GM12875 (cell line): ENCODE measurements around the gene GTF2F1.

Experiments
- H3K4me3 ChIP-seq: one replicate; pipeline ENCODE4 v1.5.1; 2011; ENCODE audit warnings: low read depth, low read length, control low read depth
- CTCF ChIP-seq: IDR thresholded peaks from 2 replicates; pipeline ENCODE4 v1.5.1; 2011; ENCODE audit warnings: low read depth, mild to moderate bottlenecking, control low read depth, inconsistent platforms, low read length, moderate library complexity, borderline replicate concordance; ENCODE audit not compliant: insufficient read depth

The GTF2F1 gene

GRCh38 chr19:6393074-6393982, at the start of gene GTF2F1:
Gene GTF2F1, minus strand, starts transcription at chr19:6393164. Its CDS starts 169 bp downstream, at chr19:6392995.
- H3K4me3 ChIP-seq, result peak within 1 kb of the TSS; percentile 89
- peak; percentile 31; the same call in 1 of the 2 replicates for TF ChIP-seq CTCF

- no peak overlapping the region for H3K4me3 ChIP-seq
- TF ChIP-seq CTCF, result no peak
These were observed 49.2 kb upstream of the GTF2F1 start for GRCh38 chr19:6442087-6442688.

- TF ChIP-seq CTCF, result no peak
- no peak overlapping the region for H3K4me3 ChIP-seq
These were observed 47.9 kb upstream of the GTF2F1 start for GRCh38 chr19:6440905-6441304.

GRCh38 chr19:6439743-6440142, 46.8 kb upstream of the GTF2F1 start:
- no peak for TF ChIP-seq CTCF

GRCh38 chr19:6433663-6434062, 40.7 kb upstream of the GTF2F1 start, which contains the start of gene SLC25A41:
Gene SLC25A41, minus strand, starts transcription at chr19:6433763. Its CDS starts 70 bp downstream, at chr19:6433693.
- H3K4me3 ChIP-seq, result no peak within 1 kb of the TSS
- no peak for TF ChIP-seq CTCF

More at GRCh38 chr19:6439743-6440142, 46.8 kb upstream of the GTF2F1 start:
- H3K4me3 ChIP-seq, result no peak overlapping the region

GRCh38 chr19:6433165-6433564, 40.2 kb upstream of the GTF2F1 start:
- H3K4me3 ChIP-seq, result no peak overlapping the region
- no peak for TF ChIP-seq CTCF
